ENCODE measurements around the gene BMAL1.

Gene BMAL1

DNA sequence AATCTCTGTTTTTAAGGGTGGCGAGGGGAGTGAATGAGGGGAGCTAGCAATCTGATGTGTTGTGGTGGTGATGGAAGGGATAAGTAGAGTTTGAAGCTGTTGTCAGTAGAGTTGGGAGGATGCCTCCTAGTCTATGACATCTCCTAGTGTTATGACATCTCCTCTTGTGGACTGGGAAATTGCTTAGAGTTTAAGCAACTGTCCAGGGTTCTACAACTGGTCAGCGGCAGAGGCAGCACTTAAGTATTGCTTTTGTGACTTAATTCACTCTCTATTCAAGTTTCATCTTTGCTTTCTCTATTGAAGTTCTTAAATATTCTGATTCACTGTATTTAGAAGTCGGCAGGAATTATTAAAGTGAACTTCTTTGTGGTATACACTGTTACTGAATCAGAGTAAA, 13.8 kb downstream of the BMAL1 start:
- Histone ChIP-seq H3K79me2 (ENCODE audit: insufficient read depth, low read length) (no peaks in the 10 kb centered on the region), H3K4me3 (ENCODE audit: insufficient read depth, low read length, poor library complexity, severe bottlenecking) (no peak overlapping the region), H3K9me3 (ENCODE audit: insufficient read depth, low read length) (no peaks in the 10 kb centered on the region), H3K27me3 (ENCODE audit: low read length) (no peaks in the 10 kb centered on the region), H4K20me1 (ENCODE audit: low read depth, low read length) (no peaks in the 10 kb centered on the region), H2AFZ (ENCODE audit: low read depth, low read length, severe bottlenecking) (no peak overlapping the region), H3K9ac (ENCODE audit: low read length) (no peak overlapping the region), H3K27ac (ENCODE audit: low read depth, low read length) (no peak overlapping the region), H3K9me2 (replicated peaks; ENCODE audit: insufficient read depth, low read length) (no peaks in the 10 kb centered on the region), H3K4me2 (ENCODE audit: low read depth, low read length, poor library complexity, severe bottlenecking) (no peak overlapping the region), H3K36me3 (ENCODE audit: low read length) (no peaks in the 10 kb centered on the region), H3F3A (ENCODE audit: insufficient read depth) (no peaks in the 10 kb centered on the region)
- no peak for TF ChIP-seq EZH2phosphoT487 (conservative IDR thresholded peaks at IDR 0.05; ENCODE audit: low read length)
- TF ChIP-seq, protein P1, sequence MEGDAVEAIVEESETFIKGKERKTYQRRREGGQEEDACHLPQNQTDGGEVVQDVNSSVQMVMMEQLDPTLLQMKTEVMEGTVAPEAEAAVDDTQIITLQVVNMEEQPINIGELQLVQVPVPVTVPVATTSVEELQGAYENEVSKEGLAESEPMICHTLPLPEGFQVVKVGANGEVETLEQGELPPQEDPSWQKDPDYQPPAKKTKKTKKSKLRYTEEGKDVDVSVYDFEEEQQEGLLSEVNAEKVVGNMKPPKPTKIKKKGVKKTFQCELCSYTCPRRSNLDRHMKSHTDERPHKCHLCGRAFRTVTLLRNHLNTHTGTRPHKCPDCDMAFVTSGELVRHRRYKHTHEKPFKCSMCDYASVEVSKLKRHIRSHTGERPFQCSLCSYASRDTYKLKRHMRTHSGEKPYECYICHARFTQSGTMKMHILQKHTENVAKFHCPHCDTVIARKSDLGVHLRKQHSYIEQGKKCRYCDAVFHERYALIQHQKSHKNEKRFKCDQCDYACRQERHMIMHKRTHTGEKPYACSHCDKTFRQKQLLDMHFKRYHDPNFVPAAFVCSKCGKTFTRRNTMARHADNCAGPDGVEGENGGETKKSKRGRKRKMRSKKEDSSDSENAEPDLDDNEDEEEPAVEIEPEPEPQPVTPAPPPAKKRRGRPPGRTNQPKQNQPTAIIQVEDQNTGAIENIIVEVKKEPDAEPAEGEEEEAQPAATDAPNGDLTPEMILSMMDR (IDR thresholded peaks at IDR 0.05; ENCODE audit: insufficient read depth, low read length, poor library complexity, severe bottlenecking) = no peak

DNA sequence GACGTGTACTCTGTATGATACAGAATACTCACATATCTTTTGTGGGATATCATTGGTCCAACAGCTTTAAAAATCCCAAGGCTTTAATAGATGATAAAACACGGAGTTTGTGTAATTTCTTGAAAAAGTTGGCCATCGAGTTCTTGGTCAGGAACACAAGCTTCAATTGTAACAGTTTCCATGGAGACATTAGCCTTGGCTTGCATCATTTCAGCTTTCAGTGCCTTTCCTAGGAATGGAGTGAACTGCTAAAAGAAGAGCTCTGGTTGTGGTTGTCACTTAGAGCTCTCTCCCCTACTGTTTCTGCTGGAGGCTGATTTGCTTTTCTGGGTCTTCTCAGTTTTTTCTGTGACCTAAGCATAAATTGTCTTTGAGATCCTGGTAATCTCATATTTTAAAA, 14.2 kb downstream of the BMAL1 start:
- no peak overlapping the region for H2AFZ ChIP-seq (ENCODE audit: low read depth, low read length, severe bottlenecking)
- no peak overlapping the region for H3K9ac ChIP-seq (ENCODE audit: low read length)
- H3K79me2 ChIP-seq (ENCODE audit: insufficient read depth, low read length) = no peaks in the 10 kb centered on the region
- no peak overlapping the region for H3K4me3 ChIP-seq (ENCODE audit: insufficient read depth, low read length, poor library complexity, severe bottlenecking)
- H3K27ac ChIP-seq (ENCODE audit: low read depth, low read length) = no peak overlapping the region
- TF ChIP-seq EZH2phosphoT487 (conservative IDR thresholded peaks at IDR 0.05; ENCODE audit: low read length) = no peak
- TF ChIP-seq, protein P1 (IDR thresholded peaks at IDR 0.05; ENCODE audit: insufficient read depth, low read length, poor library complexity, severe bottlenecking) = no peak
- H3K9me3 ChIP-seq (ENCODE audit: insufficient read depth, low read length) = no peaks in the 10 kb centered on the region
- no peaks in the 10 kb centered on the region for H3F3A ChIP-seq (ENCODE audit: insufficient read depth)
- no peaks in the 10 kb centered on the region for H3K27me3 ChIP-seq (ENCODE audit: low read length)
- H4K20me1 ChIP-seq (ENCODE audit: low read depth, low read length) = no peaks in the 10 kb centered on the region
- no peaks in the 10 kb centered on the region for H3K9me2 ChIP-seq (replicated peaks; ENCODE audit: insufficient read depth, low read length)
- no peak overlapping the region for H3K4me2 ChIP-seq (ENCODE audit: low read depth, low read length, poor library complexity, severe bottlenecking)
- no peaks in the 10 kb centered on the region for H3K36me3 ChIP-seq (ENCODE audit: low read length)

DNA sequence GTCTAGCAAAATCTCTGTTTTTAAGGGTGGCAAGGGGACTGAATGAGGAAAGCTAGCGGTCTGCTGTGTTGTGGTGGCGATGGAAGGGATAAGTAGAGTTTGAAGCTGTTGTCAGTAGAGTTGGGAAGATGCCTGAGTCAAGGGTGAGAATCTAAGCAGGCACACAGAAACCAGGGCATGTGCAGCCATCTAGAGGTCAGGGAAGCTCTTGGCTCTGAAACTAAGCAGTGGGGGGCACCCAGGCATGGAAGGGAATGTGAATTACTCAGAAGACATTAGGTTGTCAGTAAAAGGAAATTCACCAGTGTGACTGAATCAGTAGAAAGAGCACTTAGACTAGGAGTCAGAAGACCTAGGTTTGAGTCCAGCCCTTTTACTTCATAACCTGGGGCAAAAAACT, 15.4 kb downstream of the BMAL1 start:
- H3K79me2 ChIP-seq (ENCODE audit: insufficient read depth, low read length) = no peaks in the 10 kb centered on the region
- TF ChIP-seq EZH2phosphoT487 (conservative IDR thresholded peaks at IDR 0.05; ENCODE audit: low read length) = no peak
- TF ChIP-seq, protein P1 (IDR thresholded peaks at IDR 0.05; ENCODE audit: insufficient read depth, low read length, poor library complexity, severe bottlenecking) = no peak
- no peak overlapping the region for H3K4me2 ChIP-seq (ENCODE audit: low read depth, low read length, poor library complexity, severe bottlenecking)
- no peak overlapping the region for H3K27ac ChIP-seq (ENCODE audit: low read depth, low read length)
- H3K9ac ChIP-seq (ENCODE audit: low read length) = no peak overlapping the region
- H3K27me3 ChIP-seq (ENCODE audit: low read length) = no peaks in the 10 kb centered on the region
- H3F3A ChIP-seq (ENCODE audit: insufficient read depth) = no peaks in the 10 kb centered on the region
- H3K36me3 ChIP-seq (ENCODE audit: low read length) = no peaks in the 10 kb centered on the region
- no peaks in the 10 kb centered on the region for H3K9me2 ChIP-seq (replicated peaks; ENCODE audit: insufficient read depth, low read length)
- H4K20me1 ChIP-seq (ENCODE audit: low read depth, low read length) = no peaks in the 10 kb centered on the region
- H3K4me3 ChIP-seq (ENCODE audit: insufficient read depth, low read length, poor library complexity, severe bottlenecking) = no peak overlapping the region
- H2AFZ ChIP-seq (ENCODE audit: low read depth, low read length, severe bottlenecking) = no peak overlapping the region
- H3K9me3 ChIP-seq (ENCODE audit: insufficient read depth, low read length) = no peaks in the 10 kb centered on the region

All from SU-DHL-6 (cell line).